Liver (tissue), 9 donors: Measurements from ENCODE around the gene WNT5A. TPM values are rescaled to one million over a fixed set of nuclear protein-coding genes. Genes with fewer than 3 reads are reported as not detected.

Experiments used
- DNase-seq: peaks from one replicate; pipeline ENCODE4 v3.0.0-alpha.2; 2017; ENCODE audit warnings: low spot score
- H3K27ac ChIP-seq, 2 donors: one replicate each; pipeline ENCODE4 v1.7.0; 2013; ENCODE audit warnings: inconsistent platforms in 2 of 2, low read length in 2 of 2, control low read depth in 1 of 2, low read depth in 1 of 2, mild to moderate bottlenecking in 1 of 2
- H3K27me3 ChIP-seq, 4 donors: one replicate each; pipeline versions ENCODE4 v1.6.1 to v1.7.0; 2013; ENCODE audit warnings: low read length in 3 of 4, inconsistent platforms in 1 of 4, mild to moderate bottlenecking in 1 of 4, moderate library complexity in 1 of 4; ENCODE audit not compliant: control insufficient read depth in 4 of 4, insufficient read depth in 4 of 4
- H3K36me3 ChIP-seq, 4 donors: one replicate each; pipeline versions ENCODE4 v1.6.1 to v1.7.0; 2013; ENCODE audit warnings: low read length in 3 of 4, mild to moderate bottlenecking in 3 of 4, low read depth in 1 of 4, moderate library complexity in 1 of 4; ENCODE audit not compliant: control insufficient read depth in 4 of 4, insufficient read depth in 3 of 4
- H3K4me1 ChIP-seq, 4 donors: one replicate each; pipeline versions ENCODE4 v1.6.1 to v1.7.0; 2013; ENCODE audit warnings: low read length in 3 of 4, mild to moderate bottlenecking in 3 of 4, moderate library complexity in 1 of 4; ENCODE audit not compliant: control insufficient read depth in 4 of 4, insufficient read depth in 4 of 4
- H3K4me3 ChIP-seq, 3 donors: one replicate each; pipeline versions ENCODE4 v1.6.1 to v1.7.0; 2013; ENCODE audit warnings: low read length in 3 of 3, control low read depth in 1 of 3, low read depth in 1 of 3, mild to moderate bottlenecking in 1 of 3
- H3K9ac ChIP-seq, 2 donors: one replicate each; pipeline ENCODE4 v1.7.0; 2013; ENCODE audit warnings: low read length in 2 of 2, mild to moderate bottlenecking in 2 of 2, moderate library complexity in 2 of 2, control low read depth in 1 of 2, low read depth in 1 of 2
- H3K9me3 ChIP-seq, 4 donors: one replicate each; pipeline versions ENCODE4 v1.6.1 to v1.7.0; 2013; ENCODE audit warnings: low read length in 3 of 4; ENCODE audit not compliant: control insufficient read depth in 4 of 4
- ATF3 ChIP-seq: IDR thresholded peaks from 2 replicates; pipeline ENCODE4 v1.6.1; 2016; ENCODE audit warnings: antibody characterized with exemption
- CTCF ChIP-seq: fragments of 150-350 bp; IDR thresholded peaks from 2 replicates; pipeline ENCODE4 v1.5.1; 2017; ENCODE audit warnings: improper control_type of control experiment, low read depth, low read length; ENCODE audit not compliant: missing input control
- EGR1 ChIP-seq, 2 donors: IDR thresholded peaks; 2 replicates each; pipeline ENCODE4 v1.6.1; 2016 to 2018; ENCODE audit warnings: antibody characterized with exemption in 2 of 2, low read depth in 2 of 2
- FOXA1 ChIP-seq: IDR thresholded peaks from 2 replicates; pipeline ENCODE4 v1.6.1; 2016; ENCODE audit warnings: antibody characterized with exemption
- FOXA2 ChIP-seq: IDR thresholded peaks from 2 replicates; pipeline ENCODE4 v1.6.1; 2016; ENCODE audit warnings: antibody characterized with exemption
- GABPA ChIP-seq, 2 donors: IDR thresholded peaks in 1 of 2; conservative IDR thresholded peaks in 1 of 2; 2 replicates each; pipeline ENCODE4 v1.6.1; 2016; ENCODE audit warnings: antibody characterized with exemption in 2 of 2, mild to moderate bottlenecking in 1 of 2, moderate library complexity in 1 of 2
- HNF4A ChIP-seq, 2 donors: conservative IDR thresholded peaks; 2 replicates each; pipeline ENCODE4 v1.6.1; 2016; ENCODE audit warnings: antibody characterized with exemption in 2 of 2, mild to moderate bottlenecking in 2 of 2
- HNF4G ChIP-seq: IDR thresholded peaks from 2 replicates; pipeline ENCODE4 v1.6.1; 2016; ENCODE audit warnings: antibody characterized with exemption
- JUND ChIP-seq, 2 donors: IDR thresholded peaks; 2 replicates each; pipeline ENCODE4 v1.6.1; 2016; ENCODE audit warnings: antibody characterized with exemption in 2 of 2
- NR2F2 ChIP-seq: IDR thresholded peaks from 2 replicates; pipeline ENCODE4 v1.6.1; 2016; ENCODE audit warnings: antibody characterized with exemption
- RAD21 ChIP-seq, 2 donors: IDR thresholded peaks; 2 replicates each; pipeline ENCODE4 v1.6.1; 2016; ENCODE audit warnings: antibody characterized with exemption in 2 of 2, mild to moderate bottlenecking in 2 of 2
- REST ChIP-seq: IDR thresholded peaks from 2 replicates; pipeline ENCODE4 v1.6.1; 2016; ENCODE audit warnings: antibody characterized with exemption, mild to moderate bottlenecking
- RXRA ChIP-seq, 2 donors: IDR thresholded peaks; 2 replicates each; pipeline ENCODE4 v1.6.1; 2017 to 2018; ENCODE audit warnings: antibody characterized with exemption in 2 of 2, mild to moderate bottlenecking in 1 of 2
- SP1 ChIP-seq: IDR thresholded peaks from 2 replicates; pipeline ENCODE4 v1.6.1; 2018; ENCODE audit warnings: antibody characterized with exemption, mild to moderate bottlenecking
- TAF1 ChIP-seq: conservative IDR thresholded peaks from 2 replicates; pipeline ENCODE4 v1.6.1; 2016; ENCODE audit warnings: antibody characterized with exemption, mild to moderate bottlenecking
- YY1 ChIP-seq: IDR thresholded peaks from 2 replicates; pipeline ENCODE4 v1.6.1; 2016; ENCODE audit warnings: antibody characterized with exemption, mild to moderate bottlenecking
- ZBTB33 ChIP-seq: IDR thresholded peaks from 2 replicates; pipeline ENCODE4 v1.6.1; 2016; ENCODE audit warnings: antibody characterized with exemption
- WGBS: extraction: QIAGEN DNeasy Blood & Tissue Kit; methylation state at CpG from one replicate; pipeline ENCODE4 v1.1.7; 2013; 5-methylcytosine and 5-hydroxymethylcytosine counted together
- polyA plus RNA-seq, 2 donors: library from polyadenylated mRNA; stranded (reverse) in 1 of 2; unstranded in 1 of 2; fragments of 200-250 nt in 1 of 2; fragments of >200 nt in 1 of 2; fragmentation: Nextera tagmentation in 1 of 2; extraction: Ambion mirVana in 1 of 2; gene quantifications; one replicate each; pipeline versions ENCODE4 v1.2.1 to v1.2.3, GENCODE V29; 2013 to 2015
- total RNA-seq, 2 donors: library from RNA; depleted of rRNA; stranded (reverse); fragments of >200 nt; gene quantifications; one replicate each; pipeline ENCODE4 v1.2.3, GENCODE V29; 2014
- donor health status: healthy.
- donor health status: healthy.
- donor health status: healthy.
- donor health status: healthy.
- donor health status: healthy.

The WNT5A gene
- total and polyA plus RNA-seq, 4 donors: 0.18 to 1.3 (median 0.66) TPM

- TF ChIP-seq GABPA (IDR thresholded peaks at IDR 0.05 in 1 of 2, conservative IDR thresholded peaks at IDR 0.05 in 1 of 2): no peak
- no peak for TF ChIP-seq EGR1 (IDR thresholded peaks at IDR 0.05; ENCODE audit: low read depth in 2 of 2)
- no peak for TF ChIP-seq HNF4G
- TF ChIP-seq CTCF: no peak
- no peak for TF ChIP-seq HNF4A (conservative IDR thresholded peaks at IDR 0.05)
- no peak for TF ChIP-seq SP1
These were observed 32.5 kb downstream of the WNT5A start (continued) for GRCh38 chr3:55454611-55455010.

- TF ChIP-seq ATF3 (no peak), RXRA (IDR thresholded peaks at IDR 0.05) (no peak), ZBTB33 (no peak), CTCF (no peak), NR2F2 (no peak), TAF1 (no peak), RAD21 (IDR thresholded peaks at IDR 0.05) (no peak), YY1 (no peak), HNF4G (no peak), FOXA2 (no peak), HNF4A (conservative IDR thresholded peaks at IDR 0.05) (no peak), JUND (IDR thresholded peaks at IDR 0.05) (no peak), SP1 (no peak)
- Histone ChIP-seq H3K4me1 (peaks cover 0 to 1% (median 0%) of the 10 kb centered on the region in 4 donors), H3K9me3 (no peaks in the 10 kb centered on the region), H3K36me3 (no peaks in the 10 kb centered on the region), H3K27ac (no peak overlapping the region), H3K27me3 (peaks cover 0 to 4% (median 0%) of the 10 kb centered on the region in 4 donors), H3K4me3 (no peak overlapping the region), H3K9ac (no peak overlapping the region)
- DNase-seq: no peak
- WGBS: 84% methylated on average over 3 of the region's 3 CpGs
These were observed 33.1 kb downstream of the WNT5A start for GRCh38 chr3:55453886-55454496.

GRCh38 chr3:55452886-55453285, 34.2 kb downstream of the WNT5A start:
- Histone ChIP-seq H3K4me1 (peaks cover 0 to 1% (median 0%) of the 10 kb centered on the region in 4 donors), H3K27ac (no peak overlapping the region), H3K9me3 (no peaks in the 10 kb centered on the region), H3K4me3 (no peak overlapping the region), H3K9ac (no peak overlapping the region), H3K27me3 (peaks cover 0 to 4% (median 0%) of the 10 kb centered on the region in 4 donors), H3K36me3 (no peaks in the 10 kb centered on the region)
- no peak for DNase-seq
- WGBS: 82% methylated on average over 2 of the region's 2 CpGs
- TF ChIP-seq CTCF (no peak), TAF1 (no peak), REST (no peak), YY1 (no peak), ATF3 (no peak), JUND (IDR thresholded peaks at IDR 0.05) (no peak), HNF4A (conservative IDR thresholded peaks at IDR 0.05) (no peak), GABPA (IDR thresholded peaks at IDR 0.05 in 1 of 2, conservative IDR thresholded peaks at IDR 0.05 in 1 of 2) (no peak), FOXA1 (no peak)
